GM12891 (cell line): ENCODE data around the gene PRG3.

Experiments
- DNase-seq: peaks from one replicate; pipeline ENCODE4 v3.0.0; 2011; ENCODE audit warnings: low spot score; ENCODE audit not compliant: insufficient read length
- FAIRE-seq: peaks from 2 replicates; lab custom pipeline; 2011; peaks lifted over from hg19 to GRCh38; lab: Jason Lieb, UNC
- PAX5 ChIP-seq: IDR thresholded peaks from 2 replicates; pipeline ENCODE4 v1.6.1; 2011; ENCODE audit warnings: low read length, moderate library complexity, mild to moderate bottlenecking; ENCODE audit not compliant: insufficient read depth, severe bottlenecking
- POLR2A ChIP-seq: IDR thresholded peaks from 2 replicates; pipeline ENCODE4 v1.6.1; 2011; ENCODE audit warnings: low read depth, low read length, control low read depth
- POLR2AphosphoS5 ChIP-seq: IDR thresholded peaks from 2 replicates; pipeline ENCODE4 v1.6.1; 2011; ENCODE audit warnings: low read depth, low read length, control low read depth
- POU2F2 ChIP-seq: IDR thresholded peaks from 2 replicates; pipeline ENCODE4 v1.6.1; 2011; ENCODE audit warnings: low read depth, mild to moderate bottlenecking, control low read depth, low read length, moderate library complexity
- SPI1 ChIP-seq: IDR thresholded peaks from 2 replicates; pipeline ENCODE4 v1.6.1; 2011; ENCODE audit warnings: low read depth, low read length, control low read depth
- TAF1 ChIP-seq: IDR thresholded peaks from 2 replicates; pipeline ENCODE4 v1.6.1; 2011; ENCODE audit warnings: low read depth, low read length, control low read depth

Gene PRG3

GRCh38 chr11:57353036-57353435, 27.9 kb downstream of the PRG3 start:
- no peak for DNase-seq
- FAIRE-seq, result no peak
- TF ChIP-seq POLR2AphosphoS5, result no peak
- TF ChIP-seq POU2F2, result no peak
- no peak for TF ChIP-seq POLR2A
- TF ChIP-seq PAX5, result no peak
- TF ChIP-seq TAF1, result no peak
- TF ChIP-seq SPI1, result no peak

- FAIRE-seq (peak; percentile 83), DNase-seq (peak; percentile 60)
- TF ChIP-seq TAF1, result no peak
- no peak for TF ChIP-seq SPI1
- TF ChIP-seq POLR2AphosphoS5, result no peak
- no peak for TF ChIP-seq POLR2A
- no peak for TF ChIP-seq POU2F2
Measured at GRCh38 chr11:57349491-57350274, 31.3 kb downstream of the PRG3 start.

GRCh38 chr11:57348636-57349313, 32.2 kb downstream of the PRG3 start:
- no peak for TF ChIP-seq PAX5
- TF ChIP-seq POLR2A, result no peak
- no peak for TF ChIP-seq SPI1
- no peak for TF ChIP-seq POU2F2
- no peak for TF ChIP-seq POLR2AphosphoS5
- no peak for TF ChIP-seq TAF1
- FAIRE-seq, result no peak
- no peak for DNase-seq

GRCh38 chr11:57348052-57348451, 32.9 kb downstream of the PRG3 start:
- FAIRE-seq (no peak), DNase-seq (no peak)
- TF ChIP-seq TAF1 (no peak), POLR2A (no peak), POLR2AphosphoS5 (no peak), SPI1 (no peak), PAX5 (no peak), POU2F2 (no peak)

- TF ChIP-seq POLR2A (no peak), POU2F2 (no peak), TAF1 (no peak), POLR2AphosphoS5 (no peak), PAX5 (no peak), SPI1 (no peak)
- DNase-seq (no peak), FAIRE-seq (no peak)
Measured at GRCh38 chr11:57347336-57347735, 33.6 kb downstream of the PRG3 start.

- TF ChIP-seq POLR2A (no peak), SPI1 (0 out of 2 replicates have a peak, but pooled peaks have one; percentile 14)
- FAIRE-seq, result peak; percentile 94
- DNase-seq, result peak; percentile 57
Measured at GRCh38 chr11:57345555-57346211, 35.3 kb downstream of the PRG3 start.

GRCh38 chr11:57344826-57345225, 36.1 kb downstream of the PRG3 start:
- TF ChIP-seq POU2F2 (no peak), SPI1 (no peak), TAF1 (no peak), PAX5 (no peak), POLR2A (no peak), POLR2AphosphoS5 (no peak)
- no peak for DNase-seq
- no peak for FAIRE-seq

GRCh38 chr11:57343825-57344224, 37.1 kb downstream of the PRG3 start:
- FAIRE-seq (no peak), DNase-seq (no peak)
- TF ChIP-seq POU2F2 (no peak), SPI1 (no peak), POLR2A (no peak), TAF1 (no peak), PAX5 (no peak)

- FAIRE-seq, result no peak
- DNase-seq, result no peak
Measured at GRCh38 chr11:57342702-57343101, 38.2 kb downstream of the PRG3 start.

More at GRCh38 chr11:57342702-57343101, 38.2 kb downstream of the PRG3 start:
- TF ChIP-seq POLR2A (no peak), POU2F2 (no peak), POLR2AphosphoS5 (no peak), SPI1 (no peak), PAX5 (no peak), TAF1 (no peak)
